Stimulated activated CD4-positive, alpha-beta T cell treated with anti-CD3 and anti-CD28 coated beads, TNF-alpha, amount 100 ng/mL, for 4 hours (primary cell): ENCODE measurements around the gene MOXD1.

Experiments
- DNase-seq, 3 experiments: peaks; one replicate each; pipeline ENCODE4 v3.0.0-alpha.2; 2020; ENCODE audit warnings: low read depth in 3 of 3

The MOXD1 gene

DNA sequence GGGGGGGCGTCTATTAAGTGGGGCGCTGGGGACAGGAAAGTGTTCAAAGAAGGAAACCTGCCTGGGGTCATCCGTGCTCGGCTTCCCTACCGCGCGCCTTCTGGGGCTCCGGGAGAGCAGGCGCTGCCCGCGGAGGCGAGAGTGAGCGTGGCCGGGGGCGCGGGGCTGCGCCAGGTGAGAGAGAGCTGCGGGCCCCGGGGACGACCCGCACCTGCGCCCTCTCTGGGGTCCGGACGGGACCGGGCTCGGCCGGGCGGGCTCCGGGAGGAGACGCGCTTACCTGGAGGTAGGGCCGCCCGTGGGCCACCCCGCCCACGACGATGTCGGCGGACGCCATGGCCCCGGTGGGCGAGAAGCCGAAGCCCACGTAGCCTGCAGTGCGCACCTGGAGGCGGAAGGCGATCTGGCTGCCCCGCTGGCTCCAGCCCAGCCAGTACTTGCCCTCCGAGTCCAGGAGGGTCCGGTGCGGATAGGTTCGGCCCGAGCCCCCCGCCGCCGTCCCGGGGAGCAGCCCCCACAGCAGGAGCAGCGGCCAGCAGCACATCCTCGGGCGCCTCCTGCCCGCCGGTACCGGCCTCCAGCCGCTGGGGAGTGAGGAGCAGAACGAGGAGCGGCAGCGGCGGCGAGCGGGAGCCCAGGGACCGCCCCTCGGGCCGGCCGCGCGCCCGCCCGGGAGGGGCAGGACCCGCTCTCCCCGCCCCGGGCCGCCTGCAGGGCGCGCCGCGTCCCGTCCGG is at the start of gene MOXD1:
TSS of gene MOXD1 (minus strand) at position 593 of the 735 bp plus-strand sequence. CDS start at position 544, 49 bp downstream.
- no peak for DNase-seq

DNA sequence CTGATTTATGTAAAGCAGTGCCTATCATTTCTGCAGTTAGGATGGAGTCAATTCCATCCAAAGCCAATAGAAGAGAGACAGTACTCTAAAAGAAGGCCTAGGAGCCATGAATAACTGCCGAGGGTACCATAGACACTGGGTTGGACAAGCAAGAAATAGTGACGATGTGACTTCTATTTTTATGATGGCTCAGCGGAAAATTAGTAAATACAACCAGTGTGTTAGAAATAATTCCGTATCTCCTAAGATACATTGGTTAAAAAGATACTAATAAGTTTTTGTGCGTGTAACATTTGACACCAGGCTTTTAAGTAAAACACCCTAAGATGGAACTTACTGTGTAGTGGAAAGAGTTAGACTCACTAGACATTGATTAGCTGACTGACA is 45.6 kb upstream of the MOXD1 start:
- DNase-seq, result no peak

DNA sequence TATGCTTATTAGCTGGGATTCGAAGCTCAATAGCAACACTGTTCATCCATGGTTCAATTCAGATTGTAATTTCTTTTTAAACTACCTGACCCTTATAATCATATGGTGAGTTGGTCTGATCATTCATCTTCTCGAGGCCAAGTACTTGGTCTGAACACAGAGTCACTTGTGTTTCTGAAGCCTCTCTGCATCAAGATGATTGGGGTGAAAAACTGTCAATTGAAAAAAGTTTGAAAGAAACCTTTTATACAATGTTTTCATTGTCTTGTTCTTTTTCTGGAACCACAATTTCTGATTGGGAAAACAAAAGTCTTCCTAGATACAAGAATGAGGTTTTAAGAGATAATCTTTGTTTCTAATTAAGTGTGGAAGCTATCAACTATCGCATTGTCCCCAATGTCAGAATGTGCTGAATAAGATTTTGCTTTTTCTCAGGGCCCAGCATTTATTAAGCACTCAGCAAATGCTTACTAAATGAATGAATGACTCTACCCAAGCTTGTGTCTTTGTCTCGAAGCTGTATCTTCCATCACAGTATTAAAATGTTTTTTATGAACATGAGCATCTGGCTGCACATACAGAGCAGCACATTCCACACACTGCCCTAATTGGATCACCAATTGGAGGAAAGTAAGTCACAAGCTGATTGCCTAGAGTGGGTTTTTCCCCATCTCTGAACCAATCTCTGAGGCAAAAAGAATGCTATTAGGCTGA is 45.0 kb upstream of the MOXD1 start:
- DNase-seq, result no peak

DNA sequence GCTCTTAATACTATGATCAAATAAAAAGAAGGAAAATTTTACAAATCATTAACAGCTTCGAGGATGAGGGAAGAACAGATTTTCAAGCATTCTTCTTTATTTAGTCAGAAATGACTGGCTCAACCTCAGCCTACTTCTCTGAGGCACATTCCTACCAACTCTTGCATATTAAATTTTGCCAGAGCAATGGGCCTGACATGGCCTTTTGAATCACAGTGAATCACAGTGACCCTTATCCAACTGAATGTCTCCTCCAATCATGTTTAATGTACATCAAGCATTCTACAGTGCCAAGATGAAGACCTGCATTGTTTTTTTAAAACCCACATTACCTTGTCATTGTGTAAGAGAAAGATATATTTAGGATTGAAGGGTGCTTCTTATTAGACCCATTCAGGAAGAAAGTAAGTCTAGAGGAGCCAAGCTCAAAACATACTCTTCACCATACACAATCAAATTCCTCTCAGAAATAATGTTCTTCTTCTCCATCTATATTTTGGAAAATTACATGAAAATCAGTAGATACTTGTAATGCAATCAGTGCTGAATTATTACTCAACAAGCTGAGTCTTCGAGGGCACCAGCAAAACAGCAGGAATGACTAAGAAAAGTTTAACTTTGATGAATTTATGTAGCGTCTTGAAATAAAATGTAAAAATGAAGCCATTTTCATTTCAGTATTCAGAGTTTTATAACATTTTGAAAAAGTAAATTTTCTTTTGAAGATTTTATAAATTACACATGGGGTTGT is 44.1 kb upstream of the MOXD1 start:
- DNase-seq, result no peak

DNA sequence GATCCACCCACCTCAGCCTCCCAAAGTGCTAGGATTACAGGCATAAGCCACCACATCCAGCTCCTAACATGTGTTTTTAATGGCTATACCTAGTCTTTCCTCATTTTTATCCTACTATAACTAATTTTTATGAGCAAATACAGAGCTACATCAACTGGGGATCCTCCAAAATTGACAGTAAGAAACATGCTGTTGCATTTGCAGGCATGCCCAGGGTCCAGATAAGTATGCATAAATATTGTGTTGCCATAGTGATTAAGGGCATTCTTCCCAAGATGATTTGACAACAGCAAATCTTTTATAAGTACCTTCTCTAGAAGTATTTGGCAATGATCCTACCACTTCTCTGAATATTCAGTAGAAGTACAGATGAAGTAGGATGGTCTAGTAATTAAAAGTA is 41.9 kb upstream of the MOXD1 start:
- no peak for DNase-seq

DNA sequence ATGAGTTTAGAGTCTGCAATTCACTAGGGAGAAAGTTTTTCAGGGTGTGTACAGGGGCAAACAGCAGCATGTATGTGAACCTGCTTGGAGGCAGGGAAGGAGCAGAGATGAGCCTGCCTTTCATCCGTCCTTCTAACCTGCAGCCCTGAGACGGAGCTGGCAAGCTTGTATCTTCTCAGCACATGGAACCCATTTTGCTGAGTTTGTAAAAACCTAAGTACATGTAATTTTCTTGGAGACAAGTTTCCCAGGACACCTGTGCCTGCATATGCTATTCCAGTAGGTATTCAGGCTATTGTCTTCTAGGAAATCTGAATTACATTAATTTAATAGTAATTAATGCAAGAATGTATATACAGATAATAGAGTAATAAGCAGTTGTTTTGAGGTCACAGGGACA is 28.8 kb upstream of the MOXD1 start:
- no peak for DNase-seq

DNA sequence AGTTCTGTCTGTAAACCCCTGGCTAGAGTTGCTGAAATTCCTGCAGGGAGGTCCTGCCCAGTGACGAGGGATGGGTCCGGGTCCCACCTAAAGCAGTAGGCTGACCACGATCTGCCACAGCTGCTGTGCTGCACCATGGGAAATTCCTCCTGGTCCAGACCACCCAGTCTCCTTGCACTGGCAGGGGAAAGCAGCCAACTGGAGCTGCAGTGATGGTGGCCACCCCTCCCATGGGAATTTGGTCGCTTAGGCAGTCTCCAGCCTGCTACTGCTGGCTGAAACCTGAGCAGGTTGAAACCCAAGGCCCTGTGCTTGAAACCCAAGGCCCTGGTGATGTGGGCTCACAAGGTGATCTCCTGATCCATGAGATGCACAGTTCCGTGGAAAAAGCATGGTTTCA is 23.9 kb upstream of the MOXD1 start:
- no peak for DNase-seq

DNA sequence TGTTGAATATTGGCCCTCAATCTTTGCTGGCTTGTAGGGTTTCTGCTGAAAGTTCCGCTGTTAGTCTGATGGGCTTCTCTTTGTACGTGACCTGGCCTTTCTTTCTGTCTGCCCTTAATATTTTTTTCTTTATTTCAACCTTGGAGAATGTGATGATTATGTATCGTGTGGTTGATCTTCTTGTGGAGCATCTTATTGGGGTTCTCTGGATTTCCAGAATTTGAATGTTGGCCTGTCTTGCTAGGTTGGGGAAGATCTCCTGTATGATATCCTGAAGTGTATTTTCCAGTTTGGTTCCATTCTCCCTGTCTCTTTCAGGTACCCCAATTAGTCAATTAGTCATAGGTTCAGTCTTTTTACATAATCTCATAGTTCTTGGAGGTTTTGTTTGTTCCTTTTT is 22.6 kb upstream of the MOXD1 start:
- no peak for DNase-seq

DNA sequence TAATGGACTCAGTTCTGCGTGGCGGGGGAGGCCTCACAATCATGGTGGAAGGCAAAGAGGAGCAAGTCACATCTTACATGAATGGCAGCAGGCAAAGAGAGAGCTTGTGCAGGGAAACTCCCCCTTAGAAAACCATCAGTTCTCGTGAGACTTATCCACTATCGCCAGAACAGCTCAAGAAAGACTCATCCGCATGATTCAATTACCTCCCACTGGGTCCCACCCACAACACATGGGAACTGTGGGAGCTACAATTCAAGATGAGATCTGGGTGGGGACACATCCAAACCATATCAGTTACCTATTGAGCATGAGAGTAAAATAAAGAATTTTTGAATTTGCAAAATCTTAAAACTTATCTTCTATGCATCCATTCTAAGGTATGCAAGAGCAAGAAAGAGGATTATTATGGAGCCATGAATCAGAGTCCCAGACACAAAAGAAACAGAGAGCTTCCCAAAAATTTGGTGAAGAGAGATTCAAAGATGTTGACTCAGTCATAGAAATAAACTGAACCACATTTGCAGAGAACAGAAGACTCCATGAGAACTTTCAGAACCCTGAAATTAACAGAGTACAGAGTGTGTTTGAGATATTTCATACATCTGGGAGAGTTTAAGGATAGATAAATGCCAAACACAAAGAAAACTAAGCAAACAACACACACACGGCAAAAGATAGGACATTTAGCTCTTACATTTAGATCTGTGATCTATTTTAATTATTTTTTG is 17.1 kb upstream of the MOXD1 start:
- DNase-seq, result no peak

DNA sequence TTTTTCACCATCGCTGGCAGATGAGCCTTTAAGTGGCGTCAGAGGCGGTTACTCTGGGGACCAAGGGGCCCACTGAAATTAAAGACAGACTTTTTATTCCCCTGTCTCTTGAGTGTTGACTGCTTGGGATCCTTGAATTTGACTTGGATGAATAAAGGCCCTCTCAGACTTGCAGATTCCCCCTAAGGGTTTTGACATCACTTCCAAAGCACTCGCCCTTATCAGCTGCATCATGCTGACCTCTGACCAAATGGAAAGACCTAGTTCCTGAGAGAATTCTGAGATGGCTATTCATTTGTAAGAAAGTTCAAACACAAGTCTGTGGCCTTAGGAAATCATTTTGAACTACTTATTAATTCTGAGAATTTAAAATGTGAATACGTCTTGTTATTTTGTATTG is 13.5 kb upstream of the MOXD1 start:
- no peak for DNase-seq

DNA sequence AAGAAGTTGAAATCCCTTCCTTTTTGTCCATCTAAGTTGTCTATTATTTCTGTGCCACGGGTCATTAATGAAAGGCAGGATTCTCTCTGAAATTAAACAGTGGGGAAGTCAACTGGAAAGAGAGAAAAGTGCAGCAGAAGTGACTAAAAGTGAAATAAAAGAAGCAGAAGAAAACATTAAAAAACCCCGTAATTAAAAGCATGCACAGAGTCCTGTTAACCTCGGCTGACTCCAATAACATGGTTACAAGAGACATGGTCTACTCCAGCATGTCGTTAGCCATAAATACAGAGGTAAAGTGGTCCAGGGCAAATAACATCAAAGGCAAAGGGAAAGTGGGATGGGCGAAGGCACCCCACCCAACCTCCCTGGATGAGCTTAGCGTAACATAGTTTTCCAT is 13.0 kb upstream of the MOXD1 start:
- no peak for DNase-seq

DNA sequence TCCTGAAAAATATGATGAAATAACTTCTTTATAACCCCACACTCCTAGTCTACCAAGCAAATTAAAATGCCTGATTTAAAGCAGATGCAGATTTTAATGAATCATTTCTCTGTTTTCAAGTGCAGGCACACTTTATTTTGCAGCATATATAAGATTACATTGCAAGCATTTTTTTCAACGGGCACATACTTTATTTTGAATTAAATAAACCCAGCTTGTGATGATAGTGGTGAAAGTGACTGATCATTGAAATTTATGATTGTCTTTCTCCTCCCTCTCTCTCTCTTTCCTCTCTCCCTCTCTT is 12.2 kb upstream of the MOXD1 start:
- DNase-seq, result no peak

DNA sequence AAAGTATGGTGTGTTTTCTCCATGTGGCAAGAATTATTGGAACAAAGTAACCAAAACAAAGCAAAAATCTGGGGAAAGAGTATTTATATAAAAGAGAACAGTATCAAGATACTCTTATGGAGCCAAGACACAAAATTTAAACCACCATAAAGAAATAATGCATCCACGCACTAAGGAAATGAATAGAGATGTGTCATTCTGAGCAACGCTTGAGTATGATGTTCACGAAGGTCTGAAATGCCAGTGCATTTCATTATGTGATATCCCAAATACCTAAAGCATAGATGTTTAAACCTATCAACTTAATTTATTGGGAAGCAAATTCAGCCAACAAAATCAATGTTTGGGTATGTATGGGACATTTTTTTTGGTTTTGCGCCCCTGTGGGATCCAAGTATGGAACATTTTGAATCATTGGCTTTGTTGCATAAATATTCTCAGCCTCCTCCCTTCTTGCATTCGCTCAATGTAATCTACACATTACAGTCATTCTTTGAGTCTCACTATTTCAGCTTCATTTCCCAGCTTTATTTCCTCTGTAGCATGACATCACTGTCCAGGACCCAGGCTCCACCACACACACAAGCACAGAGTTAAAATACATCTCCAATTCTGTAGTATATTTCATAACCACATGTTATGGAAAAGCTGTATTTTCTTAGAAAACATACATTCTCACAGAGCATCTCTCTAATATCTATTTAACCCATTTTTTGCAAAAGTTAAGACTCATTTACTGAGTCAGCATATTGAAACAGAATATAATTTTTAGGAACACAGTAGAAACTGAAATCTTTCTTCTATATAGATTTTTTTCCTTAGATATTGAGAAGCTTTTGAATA is 11.6 kb upstream of the MOXD1 start:
- no peak for DNase-seq

DNA sequence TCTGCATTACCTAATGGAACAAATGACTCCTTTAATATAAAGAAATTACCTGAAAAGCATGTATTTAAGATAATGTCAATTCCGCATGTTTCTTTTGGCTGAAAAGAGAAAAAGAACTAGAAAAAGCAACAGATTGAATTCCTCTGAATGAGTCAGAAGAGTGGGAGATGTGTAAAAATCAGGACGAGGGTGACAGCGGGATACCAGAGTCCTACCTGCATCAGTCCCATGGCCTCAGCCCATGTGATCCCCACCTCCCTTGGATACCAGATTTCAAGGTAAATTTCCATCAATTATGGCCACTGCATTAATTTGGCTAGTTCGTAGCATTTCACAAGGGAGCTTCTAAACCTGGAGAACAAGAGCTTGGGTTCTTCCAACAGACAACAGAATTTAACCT is 10.0 kb upstream of the MOXD1 start:
- no peak for DNase-seq

DNA sequence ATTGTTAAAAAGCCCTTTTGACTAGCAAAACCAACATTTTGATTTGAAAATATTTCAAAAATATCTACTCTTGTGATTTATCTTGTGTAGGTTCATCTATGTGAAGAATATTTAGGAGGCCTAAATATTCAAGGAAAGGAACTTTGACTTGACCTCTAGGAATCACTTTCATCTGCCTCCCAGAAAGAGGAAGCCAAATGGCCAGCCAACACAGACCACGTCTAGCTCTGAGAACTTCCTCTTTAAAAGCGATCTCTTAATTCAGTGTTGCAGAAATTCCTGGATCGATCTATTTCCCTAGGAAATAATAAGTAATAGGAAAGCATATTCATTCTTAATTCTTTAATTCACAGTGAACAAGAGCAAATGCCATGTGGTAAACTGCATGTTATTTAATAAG is 9.6 kb upstream of the MOXD1 start:
- no peak for DNase-seq

DNA sequence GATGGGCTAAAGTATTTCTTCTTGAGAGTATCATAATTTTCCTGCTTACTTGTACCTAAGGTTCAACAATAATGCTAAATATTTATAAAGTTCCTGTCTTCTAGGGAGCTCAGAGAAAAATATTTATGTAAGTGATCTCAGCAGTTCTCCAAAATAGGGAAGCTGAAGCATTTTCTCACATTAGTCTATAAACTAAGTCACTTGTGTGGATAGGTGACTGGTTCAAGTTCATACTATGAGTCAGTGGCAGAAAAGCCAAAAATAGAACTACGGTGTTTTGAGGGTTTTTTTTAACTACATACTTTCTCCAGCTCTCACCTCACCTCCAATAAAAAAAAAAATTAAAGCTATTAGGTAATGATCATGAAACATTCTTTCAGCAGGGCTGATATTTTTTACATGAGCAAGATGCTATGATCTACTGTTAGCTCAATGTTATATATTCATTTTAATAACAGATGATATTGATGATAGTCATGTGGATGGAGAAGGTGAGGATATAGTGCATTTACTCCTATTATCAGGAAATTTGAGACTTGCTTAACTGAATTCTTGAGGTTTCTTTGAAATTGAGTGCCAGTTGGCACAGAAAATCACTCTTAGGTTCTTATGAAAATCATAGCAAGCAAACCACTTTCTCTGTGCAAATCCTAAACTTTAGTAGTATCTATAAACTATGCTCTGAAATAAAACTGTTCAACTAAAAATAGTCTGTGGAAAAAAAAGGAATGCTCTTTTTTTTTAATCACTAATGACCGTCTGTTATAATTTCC is 4.1 kb upstream of the MOXD1 start:
- no peak for DNase-seq

DNA sequence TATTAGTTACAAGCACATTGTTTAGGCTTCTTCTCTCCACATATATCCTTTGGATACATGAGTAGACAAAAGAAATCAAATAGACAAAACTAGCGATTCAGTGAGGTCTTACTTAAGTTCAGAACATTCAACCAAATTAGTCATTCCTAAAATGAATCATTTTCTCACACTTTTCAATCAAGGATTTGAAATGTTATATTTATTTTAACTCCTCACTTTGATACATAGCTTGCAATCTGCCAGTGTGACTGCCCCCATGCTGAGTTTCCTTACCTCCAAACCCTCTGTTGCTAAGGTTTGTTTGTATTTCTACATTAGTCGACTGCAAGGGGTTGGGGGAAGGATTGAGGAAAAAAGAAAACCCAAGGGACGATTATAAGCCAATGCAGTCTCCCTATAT is 3.5 kb upstream of the MOXD1 start:
- no peak for DNase-seq

DNA sequence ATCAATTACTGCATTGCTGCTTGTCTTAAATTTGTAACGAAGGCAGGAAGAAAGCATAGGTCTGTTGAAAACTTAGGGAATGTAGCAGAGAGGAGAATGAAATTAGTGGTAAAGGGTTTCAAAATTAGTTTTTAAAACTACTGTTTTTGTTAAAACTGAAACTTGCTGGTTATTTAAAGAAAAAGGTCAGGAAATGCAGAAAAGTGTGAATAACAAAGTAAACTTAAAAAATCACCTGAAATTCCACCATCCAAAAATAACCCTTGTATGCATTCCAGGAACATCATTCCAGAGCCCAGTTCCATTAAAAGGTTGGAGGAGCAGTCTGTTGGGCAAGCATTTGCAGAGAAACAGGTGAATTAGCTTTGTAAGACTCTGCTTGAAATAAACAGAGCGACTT is 3.1 kb upstream of the MOXD1 start:
- no peak for DNase-seq

DNA sequence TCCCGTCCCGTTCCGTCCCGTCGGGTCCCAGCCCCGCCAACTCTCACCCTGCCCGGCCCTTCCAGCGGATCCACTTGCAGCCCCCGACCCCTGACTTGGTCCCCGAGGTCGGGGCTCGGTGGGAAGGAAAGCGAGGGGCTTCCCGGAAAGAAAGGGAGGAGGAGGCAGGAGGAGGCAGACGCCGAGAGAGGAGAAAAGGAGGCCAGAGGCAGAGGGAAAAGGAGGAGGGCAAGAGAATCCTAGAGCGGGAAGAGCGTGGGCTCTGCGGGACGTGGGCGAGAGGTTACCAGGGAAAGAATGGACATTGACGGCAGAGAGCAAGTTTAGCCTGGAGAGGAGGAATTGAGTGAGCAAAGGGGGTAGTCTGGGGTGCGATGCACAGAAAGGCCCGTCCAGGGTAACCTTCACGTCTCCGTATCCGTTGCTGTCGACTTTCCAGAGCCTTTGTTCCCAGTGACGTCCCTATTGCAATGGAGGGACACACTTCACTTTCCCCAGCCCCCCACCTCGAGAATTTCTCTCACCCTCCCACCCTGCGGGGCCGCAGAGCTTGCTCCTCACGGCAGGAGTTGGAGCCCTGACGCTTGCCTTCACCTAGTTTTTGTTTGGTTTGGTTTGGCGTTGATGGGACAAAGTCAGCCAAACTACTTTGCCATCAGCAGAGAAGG is 477 bp upstream of the MOXD1 start:
- no peak for DNase-seq

DNA sequence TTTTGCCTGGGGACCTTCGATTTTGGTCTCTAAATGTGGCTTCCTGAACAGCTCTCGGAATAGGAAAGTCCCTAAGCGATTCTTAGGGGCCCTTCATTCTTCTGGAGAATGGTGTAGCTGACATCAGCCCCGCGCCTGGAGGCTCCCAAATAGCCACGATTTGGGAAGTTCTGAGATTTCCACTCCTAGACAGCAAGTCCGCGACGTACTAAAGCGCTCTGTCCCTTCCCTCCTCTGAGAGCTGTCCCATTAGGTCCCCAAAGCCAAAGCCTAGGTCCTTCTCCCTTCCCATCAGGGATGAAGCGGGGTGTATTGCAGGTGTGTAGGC is 756 bp downstream of the MOXD1 start:
- no peak for DNase-seq
